22Rv1 (cell line): ENCODE measurements around the gene SCGB1C1.

Source experiments
- ZFX ChIP-seq: fragments of 450-650 bp; IDR thresholded peaks from 2 replicates; pipeline ENCODE4 v1.6.1; 2017; ENCODE audit warnings: antibody characterized with exemption, borderline replicate concordance
- TF ChIP-seq, protein P1 (sequence below): fragments of 450-650 bp; IDR thresholded peaks from 2 replicates; pipeline ENCODE4 v1.5.1; 2017; ENCODE audit warnings: mild to moderate bottlenecking

DNA sequence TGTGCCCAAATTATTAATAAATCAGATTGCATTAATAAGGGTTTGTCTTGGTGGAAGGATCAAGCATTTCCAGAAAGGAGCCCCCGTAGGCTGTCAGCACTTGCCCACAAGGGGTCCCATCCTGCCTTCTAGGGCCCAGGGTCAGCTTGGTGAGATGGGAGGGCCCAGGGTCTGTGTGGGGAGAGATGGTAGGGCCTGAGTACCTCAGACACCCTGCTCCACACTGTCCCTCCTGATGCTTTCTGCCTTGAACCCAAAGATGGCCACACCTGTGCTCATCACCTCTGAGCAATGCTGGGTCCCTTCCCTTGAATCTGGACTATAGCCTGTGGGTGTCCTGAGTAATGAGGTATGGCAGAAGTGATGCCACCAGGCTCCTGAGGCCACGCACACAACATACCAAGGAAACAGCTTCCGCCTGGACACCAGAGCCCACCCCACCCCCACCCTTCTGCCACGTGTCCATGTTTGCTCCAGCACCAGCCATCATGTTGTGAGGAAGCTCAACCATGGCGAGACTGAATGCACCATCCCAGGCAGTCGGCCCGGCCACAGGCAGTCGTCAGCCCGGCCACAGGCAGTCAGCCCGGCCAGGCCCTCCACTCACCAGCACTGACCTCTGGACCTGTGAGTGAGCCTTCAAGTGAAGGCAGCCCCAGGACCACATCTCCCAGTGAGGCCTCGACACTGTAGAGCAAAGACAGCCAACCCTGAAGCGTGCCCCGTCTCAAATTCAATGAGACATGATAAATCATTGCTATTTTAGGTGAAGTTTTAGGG, 7.5 kb downstream of the SCGB1C1 start:
- TF ChIP-seq, protein P1, sequence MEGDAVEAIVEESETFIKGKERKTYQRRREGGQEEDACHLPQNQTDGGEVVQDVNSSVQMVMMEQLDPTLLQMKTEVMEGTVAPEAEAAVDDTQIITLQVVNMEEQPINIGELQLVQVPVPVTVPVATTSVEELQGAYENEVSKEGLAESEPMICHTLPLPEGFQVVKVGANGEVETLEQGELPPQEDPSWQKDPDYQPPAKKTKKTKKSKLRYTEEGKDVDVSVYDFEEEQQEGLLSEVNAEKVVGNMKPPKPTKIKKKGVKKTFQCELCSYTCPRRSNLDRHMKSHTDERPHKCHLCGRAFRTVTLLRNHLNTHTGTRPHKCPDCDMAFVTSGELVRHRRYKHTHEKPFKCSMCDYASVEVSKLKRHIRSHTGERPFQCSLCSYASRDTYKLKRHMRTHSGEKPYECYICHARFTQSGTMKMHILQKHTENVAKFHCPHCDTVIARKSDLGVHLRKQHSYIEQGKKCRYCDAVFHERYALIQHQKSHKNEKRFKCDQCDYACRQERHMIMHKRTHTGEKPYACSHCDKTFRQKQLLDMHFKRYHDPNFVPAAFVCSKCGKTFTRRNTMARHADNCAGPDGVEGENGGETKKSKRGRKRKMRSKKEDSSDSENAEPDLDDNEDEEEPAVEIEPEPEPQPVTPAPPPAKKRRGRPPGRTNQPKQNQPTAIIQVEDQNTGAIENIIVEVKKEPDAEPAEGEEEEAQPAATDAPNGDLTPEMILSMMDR: no peak
- TF ChIP-seq ZFX: no peak
